NT2/D1 (cell line): ENCODE data around the gene SMOC2.

Source experiments
- YY1 ChIP-seq: IDR thresholded peaks from 2 replicates; pipeline ENCODE4 v1.6.1; 2011; ENCODE audit not compliant: insufficient read length, insufficient read depth
- ZNF274 ChIP-seq: IDR thresholded peaks from 2 replicates; pipeline ENCODE4 v1.6.1; 2011; ENCODE audit warnings: mild to moderate bottlenecking, low read depth, low read length

DNA sequence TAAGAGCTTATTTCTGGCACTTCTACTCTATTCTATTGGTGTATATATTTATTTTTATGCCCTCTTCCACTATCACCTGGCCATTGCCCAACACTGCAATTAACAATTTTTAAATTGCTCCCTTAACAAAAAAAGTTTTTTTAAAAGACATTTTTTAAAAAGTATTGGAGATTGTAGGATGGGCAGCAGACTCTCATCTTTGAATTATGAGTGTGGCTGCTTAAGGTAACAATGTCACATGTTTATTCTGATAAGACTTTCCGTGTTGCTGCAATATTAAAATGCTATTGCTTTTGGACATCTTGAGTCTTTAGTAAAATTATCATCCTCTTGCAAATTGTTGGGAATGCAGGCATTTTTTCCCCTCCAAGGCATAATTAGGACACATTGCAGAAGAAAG lies 31.4 kb downstream of the SMOC2 start:
- TF ChIP-seq ZNF274 (no peak), YY1 (no peak)
